GM12874 (cell line): Measurements from ENCODE around the gene CAPN11.

Experiments
- CTCF ChIP-seq: IDR thresholded peaks from 2 replicates; pipeline ENCODE4 v1.5.1; 2011; ENCODE audit warnings: low read depth, mild to moderate bottlenecking, control low read depth, low read length, moderate library complexity; ENCODE audit not compliant: insufficient read depth

CAPN11 gene

GRCh38 chr6:44126320-44127149 is 32.1 kb upstream of the CAPN11 start:
- no peak for TF ChIP-seq CTCF

GRCh38 chr6:44127186-44128019 is 31.2 kb upstream of the CAPN11 start, which contains the start of the genes MRPL14 and TMEM63B:
Gene MRPL14, minus strand, starts transcription at chr6:44127452. Its CDS starts 10,841 bp downstream, at chr6:44116611.
Gene TMEM63B, plus strand, starts transcription at chr6:44127554. Its CDS starts 7,031 bp downstream, at chr6:44134585.
- no peak for TF ChIP-seq CTCF

- no peak for TF ChIP-seq CTCF
Measured at GRCh38 chr6:44128020-44128917, 30.4 kb upstream of the CAPN11 start.

GRCh38 chr6:44129841-44130322 is 28.7 kb upstream of the CAPN11 start:
- TF ChIP-seq CTCF: no peak

GRCh38 chr6:44131892-44132291 is 26.7 kb upstream of the CAPN11 start:
- no peak for TF ChIP-seq CTCF

- TF ChIP-seq CTCF: no peak
Measured at GRCh38 chr6:44132476-44132875, 26.1 kb upstream of the CAPN11 start.
